DMS114 treated with DMSO at 0.1 percent for 48 hours (cell line): ENCODE measurements around the gene ZNF33B.
"Not testable (repeated sequence)": the region's sequence is repeated elsewhere in the genome, so short reads cannot be mapped to it uniquely, and the experiment has no call there.

ENCODE experiments used
- DNase-seq: peaks from one replicate; lab custom pipeline; 2025; ENCODE audit not compliant: unreplicated experiment; lab: John Stamatoyannopoulos, UW

The ZNF33B gene

GRCh38 chr10:42618424-42618823 lies 19.9 kb downstream of the ZNF33B start:
- DNase-seq = no peak

- DNase-seq = no peak
These were observed 23.0 kb downstream of the ZNF33B start for GRCh38 chr10:42615419-42615818.

GRCh38 chr10:42609872-42610271 lies 28.5 kb downstream of the ZNF33B start:
- DNase-seq = no peak

GRCh38 chr10:42598249-42598873 lies 40.0 kb downstream of the ZNF33B start:
- DNase-seq = no peak

GRCh38 chr10:42596196-42596595 lies 42.2 kb downstream of the ZNF33B start:
- no peak for DNase-seq

- DNase-seq = no peak
These were observed 44.1 kb downstream of the ZNF33B start for GRCh38 chr10:42594246-42594650.

- no peak for DNase-seq
These were observed 45.1 kb downstream of the ZNF33B start for GRCh38 chr10:42593284-42593683.

GRCh38 chr10:42583828-42584227 lies 54.5 kb downstream of the ZNF33B start:
- DNase-seq = no peak

- no peak for DNase-seq
These were observed 60.4 kb downstream of the ZNF33B start for GRCh38 chr10:42578019-42578418.

- no peak for DNase-seq
These were observed 62.0 kb downstream of the ZNF33B start for GRCh38 chr10:42576338-42576737.

- DNase-seq = no peak
These were observed 64.0 kb downstream of the ZNF33B start for GRCh38 chr10:42574336-42574735.

GRCh38 chr10:42556931-42557330 lies 81.4 kb downstream of the ZNF33B start:
- DNase-seq = no peak

GRCh38 chr10:42553576-42553975 lies 84.8 kb downstream of the ZNF33B start:
- DNase-seq = not testable (repeated sequence)

- DNase-seq = no peak
These were observed 85.3 kb downstream of the ZNF33B start for GRCh38 chr10:42553064-42553407.

- DNase-seq = peak; percentile 99
These were observed 85.9 kb downstream of the ZNF33B start for GRCh38 chr10:42552188-42553063.

GRCh38 chr10:42551582-42552187 lies 86.7 kb downstream of the ZNF33B start:
- DNase-seq = no peak

- DNase-seq = no peak
These were observed 88.5 kb downstream of the ZNF33B start for GRCh38 chr10:42549851-42550250.

GRCh38 chr10:42548254-42548653 lies 90.1 kb downstream of the ZNF33B start:
- no peak for DNase-seq

GRCh38 chr10:42544945-42545344 lies 93.4 kb downstream of the ZNF33B start:
- no peak for DNase-seq

GRCh38 chr10:42543840-42544372 lies 94.5 kb downstream of the ZNF33B start:
- no peak for DNase-seq
